Mucosa of gallbladder (tissue), 1 donor: ENCODE data around the gene RCAN3. TPM values are rescaled to one million over a fixed set of nuclear protein-coding genes. Genes with fewer than 3 reads are reported as not detected.
"Not testable (repeated sequence)": the region's sequence is repeated elsewhere in the genome, so short reads cannot be mapped to it uniquely, and the experiment has no call there.

Experiments
- DNase-seq: peaks from one replicate; pipeline ENCODE4 v3.0.0-alpha.2; 2020; ENCODE audit warnings: low spot score
- total RNA-seq: library from RNA; stranded (reverse); gene quantifications from one replicate; pipeline ENCODE4 v1.2.1, GENCODE V29; 2021
- donor health status: DM: no; HTN: no; CAD: no.

The RCAN3 gene
- total RNA-seq, 1 donor from 2014 or later: 19.1 TPM

GRCh38 chr1:24513706-24514105 is 11.1 kb downstream of the RCAN3 start:
- no peak for DNase-seq

DNA sequence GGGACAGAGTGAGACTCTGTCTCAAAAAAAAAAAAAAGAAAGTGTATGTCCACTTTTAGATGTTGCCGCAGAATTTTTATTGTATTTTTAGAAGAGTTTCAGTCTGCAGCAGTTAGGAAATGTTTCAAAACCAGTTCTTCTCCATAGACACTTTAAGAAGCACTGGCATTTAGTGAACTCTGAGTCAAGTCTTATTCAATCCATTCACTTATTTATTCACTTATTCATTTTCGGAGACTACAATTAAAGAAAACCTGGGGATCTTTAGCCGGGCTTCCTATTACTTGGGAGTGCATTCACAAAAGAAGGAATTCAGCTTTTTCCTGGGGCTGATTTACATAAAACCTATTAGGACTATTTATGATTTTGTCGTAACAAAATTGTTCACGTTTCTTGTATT is 12.3 kb downstream of the RCAN3 start:
- DNase-seq: no peak

- DNase-seq: not testable (repeated sequence)
Measured at GRCh38 chr1:24515671-24516209, 13.1 kb downstream of the RCAN3 start.

- DNase-seq: no peak
Measured at GRCh38 chr1:24516506-24516905, 13.9 kb downstream of the RCAN3 start.

DNA sequence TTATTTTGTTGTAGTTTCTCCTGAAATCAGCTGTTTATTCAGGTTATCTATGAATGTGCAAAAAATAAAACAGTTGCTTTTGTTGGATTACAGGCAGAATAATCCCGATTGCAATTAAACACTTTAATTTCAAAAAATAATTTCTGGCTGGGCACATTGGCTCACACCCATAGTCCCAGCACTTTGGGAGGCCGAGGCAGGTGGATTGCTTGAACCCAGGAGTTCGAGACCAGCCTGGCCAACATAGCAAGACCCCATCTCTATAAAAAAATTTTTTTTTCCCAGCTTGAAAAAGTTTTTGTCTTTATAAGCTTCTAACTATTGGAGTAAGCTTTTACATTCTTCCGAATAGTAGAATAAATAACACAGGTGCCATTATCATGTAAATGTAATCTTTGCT is 15.3 kb downstream of the RCAN3 start:
- DNase-seq: no peak

GRCh38 chr1:24520282-24520681 is 17.6 kb downstream of the RCAN3 start:
- DNase-seq: not testable (repeated sequence)

DNA sequence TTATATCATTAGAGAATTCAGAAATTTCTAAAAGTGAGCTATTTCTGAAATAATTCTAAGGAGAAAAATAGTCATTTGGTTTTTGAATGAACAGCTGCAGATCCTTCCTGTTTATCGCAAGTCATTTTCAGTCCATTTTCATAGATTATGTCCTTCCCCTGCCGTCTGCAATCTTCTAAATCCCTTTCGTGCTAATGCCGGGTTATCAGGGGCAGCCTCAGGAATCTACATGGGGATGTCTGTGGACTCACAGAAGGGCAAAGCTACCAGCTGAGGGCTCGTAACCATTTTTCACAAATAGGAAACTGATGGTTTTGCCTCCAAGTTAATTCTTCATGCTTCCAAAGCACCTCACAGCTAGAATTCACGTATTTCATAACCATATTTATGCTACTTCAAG is 23.0 kb downstream of the RCAN3 start:
- DNase-seq: no peak

GRCh38 chr1:24526045-24526444 is 23.4 kb downstream of the RCAN3 start:
- DNase-seq: no peak

DNA sequence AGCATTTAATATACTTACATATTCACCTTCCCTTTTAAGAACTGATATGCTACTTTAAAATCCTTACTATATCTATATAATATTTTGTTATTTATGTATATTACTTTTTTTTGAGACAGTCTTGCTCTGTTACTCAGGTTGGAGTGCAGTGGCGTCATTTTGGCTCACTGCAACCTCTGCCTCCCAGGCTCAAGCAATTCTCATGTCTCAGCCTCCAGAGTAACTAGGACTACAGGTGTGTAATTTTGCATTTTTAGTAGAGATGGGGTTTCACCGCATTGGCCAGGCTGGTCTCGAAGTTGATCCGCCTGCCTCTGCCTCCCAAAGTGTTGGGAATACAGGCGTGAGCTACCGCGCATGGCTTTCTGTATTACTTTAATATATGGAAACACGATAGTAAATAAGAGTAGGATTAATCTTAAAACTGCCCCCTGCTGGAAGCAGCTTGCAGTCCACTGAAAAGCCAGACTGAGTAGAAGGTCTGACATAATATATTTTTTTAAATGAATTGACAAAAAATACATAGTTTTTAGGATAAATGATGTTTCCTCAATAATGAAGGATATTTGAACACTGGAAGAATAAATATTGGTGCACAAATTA is 24.4 kb downstream of the RCAN3 start:
- DNase-seq: no peak

- DNase-seq: no peak
Measured at GRCh38 chr1:24528744-24529143, 26.1 kb downstream of the RCAN3 start.

DNA sequence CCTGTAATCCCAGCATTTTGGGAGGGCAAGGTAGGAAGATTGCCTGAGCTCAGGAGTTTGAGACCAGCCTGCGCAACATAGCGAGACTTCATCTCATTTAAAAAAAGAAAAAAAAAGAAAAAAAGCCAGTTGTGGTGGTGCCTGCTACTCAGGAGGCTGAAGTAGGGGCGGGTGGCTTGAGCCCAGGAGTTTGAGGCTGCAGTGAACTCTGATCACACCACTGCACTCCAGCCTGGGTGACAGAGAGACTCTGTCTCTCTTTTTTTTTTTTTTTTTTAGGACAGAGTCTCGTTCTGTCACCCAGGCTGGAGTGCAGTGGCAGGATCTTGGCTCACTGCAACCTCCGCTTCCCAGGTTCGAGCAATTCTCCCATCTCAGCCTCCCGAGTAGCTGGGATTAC is 26.7 kb downstream of the RCAN3 start:
- DNase-seq: not testable (repeated sequence)

DNA sequence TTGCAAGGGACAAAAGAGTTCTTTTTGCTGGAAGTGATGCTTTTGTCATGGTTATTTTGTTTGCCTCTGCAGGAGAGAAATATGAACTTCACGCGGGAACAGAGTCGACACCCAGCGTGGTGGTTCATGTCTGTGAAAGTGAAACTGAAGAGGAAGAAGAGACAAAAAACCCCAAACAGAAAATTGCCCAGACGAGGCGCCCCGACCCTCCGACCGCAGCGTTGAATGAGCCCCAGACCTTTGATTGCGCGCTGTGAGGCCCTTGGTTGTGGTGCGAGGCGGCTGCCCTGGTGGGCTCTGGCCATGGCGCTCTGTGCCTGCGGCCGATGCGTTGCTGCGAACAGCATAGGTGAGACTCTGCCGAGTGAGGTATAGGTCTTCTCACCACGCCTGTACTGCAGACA is 32.4 kb downstream of the RCAN3 start:
- peak; percentile 19 for DNase-seq

DNA sequence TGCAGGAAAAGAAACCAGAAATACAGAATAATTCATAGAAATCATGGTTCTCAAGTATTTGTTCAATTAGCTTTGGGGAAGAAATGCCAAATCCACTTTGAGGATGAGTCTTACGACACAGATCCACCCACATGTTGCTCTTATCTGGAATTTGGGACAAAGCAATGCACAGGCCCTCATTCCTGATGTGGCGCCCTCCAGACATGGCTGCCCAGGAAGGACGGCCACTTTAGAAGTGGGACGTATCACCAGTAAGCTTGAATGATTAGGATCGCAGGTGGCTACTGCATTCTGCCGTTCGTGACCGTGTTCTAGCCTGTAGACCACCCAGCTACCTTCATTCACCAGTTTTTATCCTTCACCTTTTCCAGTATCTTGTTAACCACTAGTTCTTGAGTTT is 33.1 kb downstream of the RCAN3 start:
- no peak for DNase-seq

DNA sequence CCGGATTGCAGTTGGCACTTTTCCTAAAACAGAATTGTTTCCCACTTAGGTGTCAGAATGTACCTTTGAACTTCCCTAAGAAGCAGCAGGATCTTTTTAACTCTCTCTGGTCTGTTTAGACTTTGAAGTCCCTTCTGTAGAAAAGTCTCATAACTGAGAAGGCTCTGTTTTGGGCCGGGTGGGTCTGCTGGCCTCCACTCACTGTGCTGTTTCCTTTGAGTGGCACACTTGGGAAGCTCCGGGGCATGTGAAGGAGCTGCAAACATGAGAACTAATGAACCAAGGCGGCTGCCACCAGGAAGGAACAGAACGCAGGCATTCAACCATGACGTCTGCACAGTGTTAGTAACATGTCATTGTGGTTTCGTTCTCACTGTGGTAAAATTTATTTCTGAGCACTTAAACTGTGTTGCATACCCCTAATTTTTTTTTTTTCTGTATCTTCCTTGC is 33.8 kb downstream of the RCAN3 start:
- DNase-seq: peak; percentile 48

GRCh38 chr1:24540051-24540905 is 37.6 kb downstream of the RCAN3 start:
- DNase-seq: no peak

DNA sequence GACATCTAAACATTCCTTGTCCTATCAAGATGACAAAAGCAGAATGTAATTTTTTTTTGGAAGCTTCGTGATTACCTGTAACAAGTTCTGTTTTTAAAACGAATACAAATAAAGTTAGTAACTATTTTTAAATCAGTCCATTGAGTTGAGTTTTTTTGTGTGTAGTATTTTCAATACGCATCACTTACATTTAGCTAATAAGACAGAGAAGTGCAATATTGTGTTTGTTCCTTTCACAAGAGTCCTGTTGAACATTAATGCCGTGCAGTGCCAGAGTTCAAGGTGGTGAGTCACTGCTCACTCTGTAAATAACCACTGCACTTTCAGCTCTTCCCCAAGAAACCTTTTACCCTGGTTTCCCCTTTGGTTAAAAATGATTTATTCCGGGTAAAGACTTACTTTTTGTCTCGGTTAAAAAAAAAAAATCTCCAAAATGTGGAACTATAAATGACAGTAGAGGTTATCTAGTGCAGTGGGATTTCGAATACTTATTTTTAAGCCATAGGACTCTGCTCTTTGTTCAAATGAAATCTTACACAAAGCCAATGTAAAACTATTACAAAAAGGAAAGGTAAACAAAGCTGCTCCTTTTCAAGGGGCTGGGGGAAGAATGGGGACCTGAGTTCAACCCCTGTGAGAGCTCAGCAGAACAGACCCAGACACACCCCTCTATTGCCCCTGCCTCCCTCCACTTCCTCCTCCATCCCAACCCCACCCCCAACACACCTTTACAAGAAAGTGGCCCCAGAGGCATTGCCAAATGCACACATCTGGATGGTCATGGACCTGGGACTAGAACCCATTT is 38.5 kb downstream of the RCAN3 start:
- DNase-seq: peak; percentile 73

GRCh38 chr1:24541711-24542346 is 39.2 kb downstream of the RCAN3 start:
- no peak for DNase-seq

- DNase-seq: no peak
Measured at GRCh38 chr1:24544239-24544638, 41.6 kb downstream of the RCAN3 start.

GRCh38 chr1:24545662-24546061 is 43.0 kb downstream of the RCAN3 start:
- DNase-seq: no peak

- DNase-seq: no peak
Measured at GRCh38 chr1:24547195-24547594, 44.6 kb downstream of the RCAN3 start.

- DNase-seq: no peak
Measured at GRCh38 chr1:24548070-24548469, 45.4 kb downstream of the RCAN3 start.

- not testable (repeated sequence) for DNase-seq
Measured at GRCh38 chr1:24549210-24549609, 46.6 kb downstream of the RCAN3 start.
